Keratinocyte (primary cell): ENCODE results near the gene IL15. TPM values are rescaled to one million over a fixed set of nuclear protein-coding genes. Genes with fewer than 3 reads are reported as not detected.

ENCODE experiments used
- DNase-seq: peaks from one replicate; pipeline ENCODE4 v3.0.0-alpha.2; 2011; ENCODE audit warnings: low read depth, missing footprints, low spot score
- FAIRE-seq: peaks from 2 replicates; lab custom pipeline; 2011; peaks lifted over from hg19 to GRCh38; lab: Jason Lieb, UNC
- H2AFZ ChIP-seq: 2 replicates; pipeline ENCODE4 v1.6.0; 2012; ENCODE audit warnings: low read length, control low read depth, inconsistent platforms; ENCODE audit not compliant: control insufficient read depth
- H3K27ac ChIP-seq: 2 replicates; pipeline ENCODE4 v1.5.1; 2011; ENCODE audit warnings: low read length; ENCODE audit not compliant: control insufficient read depth, insufficient read depth
- H3K27me3 ChIP-seq: 3 replicates; pipeline ENCODE4 v1.6.0; 2011; ENCODE audit warnings: low read length; ENCODE audit not compliant: control insufficient read depth, insufficient read depth; ENCODE audit errors: extremely low read depth
- H3K36me3 ChIP-seq, 2 experiments: 2 replicates in 1 of 2; 3 replicates in 1 of 2; pipeline ENCODE4 v1.5.1; 2011; ENCODE audit warnings: low read length in 2 of 2, mild to moderate bottlenecking in 1 of 2; ENCODE audit not compliant: control insufficient read depth in 2 of 2, insufficient read depth in 2 of 2; ENCODE audit errors: extremely low read depth in 1 of 2
- H3K4me1 ChIP-seq: 3 replicates; pipeline ENCODE4 v1.5.1; 2011; ENCODE audit warnings: low read length; ENCODE audit not compliant: control insufficient read depth, insufficient read depth; ENCODE audit errors: extremely low read depth
- H3K4me2 ChIP-seq: 3 replicates; pipeline ENCODE4 v1.6.0; 2011; ENCODE audit warnings: low read depth, low read length; ENCODE audit not compliant: control insufficient read depth, insufficient read depth; ENCODE audit errors: extremely low read depth
- H3K4me3 ChIP-seq, 3 experiments: fragments of 200-600 bp in 1 of 3; sonication (generic) in 1 of 3; 2 replicates in 2 of 3; 3 replicates in 1 of 3; pipeline ENCODE4 v1.5.1; 2011 to 2016; ENCODE audit warnings: low read length in 3 of 3, mild to moderate bottlenecking in 3 of 3, control low read depth in 2 of 3, inconsistent platforms in 1 of 3, low read depth in 1 of 3, mixed read lengths in 1 of 3, mixed run types in 1 of 3, moderate library complexity in 1 of 3; ENCODE audit not compliant: control insufficient read depth in 2 of 3, insufficient read depth in 2 of 3; ENCODE audit errors: extremely low read depth in 1 of 3
- H3K79me2 ChIP-seq: 2 replicates; pipeline ENCODE4 v1.6.0; 2012; ENCODE audit warnings: low read length; ENCODE audit not compliant: control insufficient read depth, insufficient read depth
- H3K9ac ChIP-seq: 3 replicates; pipeline ENCODE4 v1.6.0; 2011; ENCODE audit warnings: low read length; ENCODE audit not compliant: control insufficient read depth, insufficient read depth; ENCODE audit errors: extremely low read depth
- H3K9me1 ChIP-seq: 3 replicates; pipeline ENCODE4 v1.6.0; 2011; ENCODE audit warnings: low read length; ENCODE audit not compliant: control insufficient read depth, insufficient read depth; ENCODE audit errors: extremely low read depth
- H3K9me3 ChIP-seq: 2 replicates; pipeline ENCODE4 v1.5.1; 2012; ENCODE audit warnings: low read depth, low read length; ENCODE audit not compliant: control insufficient read depth
- H4K20me1 ChIP-seq: 3 replicates; pipeline ENCODE4 v1.6.0; 2011; ENCODE audit warnings: low read length; ENCODE audit not compliant: control insufficient read depth, insufficient read depth; ENCODE audit errors: extremely low read depth
- CTCF ChIP-seq, 3 experiments: IDR thresholded peaks in 1 of 3; conservative IDR thresholded peaks in 1 of 3; optimal IDR thresholded peaks in 1 of 3; 2 replicates in 2 of 3; 3 replicates in 1 of 3; pipeline versions ENCODE3 to v1.5.1; 2011; ENCODE audit warnings: low read length in 3 of 3, mild to moderate bottlenecking in 3 of 3, moderate library complexity in 2 of 3, control low read depth in 1 of 3, inconsistent platforms in 1 of 3; ENCODE audit not compliant: insufficient read depth in 2 of 3; ENCODE audit errors: extremely low read depth in 1 of 3
- EZH2 ChIP-seq: IDR thresholded peaks from one replicate; pipeline ENCODE4 v1.6.1; 2012; ENCODE audit warnings: inconsistent platforms, mild to moderate bottlenecking, low read length, moderate library complexity
- dilution Hi-C: fragments of 300-500 bp; cut with MboI; formaldehyde crosslinking; loops from one replicate; pipeline ENCODE4 v1.7.0; 2020; ENCODE audit warnings: low sequenced_read_pairs; ENCODE audit not compliant: extremely low pct_ligation_motif_present
- polyA plus RNA-seq, 5 experiments: library from polyadenylated mRNA; depleted of rRNA in 3 of 5; stranded (reverse) in 3 of 5; stranded (forward) in 1 of 5; unstranded in 1 of 5; fragments of >200 nt; gene quantifications; 1 replicate in 1 of 5; 2 replicates in 3 of 5; 3 replicates in 1 of 5; pipeline versions ENCODE4 v1.2.1 to v1.2.3, GENCODE V29; 2011 to 2012; ENCODE audit warnings: missing spikeins in 2 of 5, low read depth in 1 of 5, low replicate concordance in 1 of 5

Gene IL15
- polyA plus RNA-seq, 1 donor (not counting 4 experiments of a cell fraction or from before 2014, with no cell fraction given) = 1.4 TPM

DNA sequence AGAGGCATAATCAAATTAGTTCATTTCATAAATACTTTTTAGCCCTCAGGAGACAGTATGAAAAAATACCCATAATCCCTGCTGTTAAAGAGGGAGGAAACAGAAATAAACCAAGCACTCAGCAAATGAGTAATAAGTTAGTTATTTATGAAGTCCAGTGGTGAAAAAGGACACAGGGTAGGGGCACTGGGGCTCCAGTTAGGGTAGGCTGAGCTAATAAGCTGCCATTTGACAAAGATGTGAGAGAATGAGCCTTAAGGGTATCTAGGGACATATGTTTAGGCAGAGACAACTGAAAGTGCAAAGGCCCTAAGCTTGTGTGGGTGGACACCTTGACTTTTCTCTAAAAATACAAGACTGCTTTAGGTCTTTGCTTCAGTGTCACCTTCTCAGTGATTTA lies 94.4 kb downstream of the IL15 start:
- no peak overlapping the region for H2AFZ ChIP-seq
- H3K9ac ChIP-seq = no peak overlapping the region
- H3K4me3 ChIP-seq = no peak overlapping the region
- no peaks in the 10 kb centered on the region for H3K36me3 ChIP-seq
- no peak overlapping the region for H3K27ac ChIP-seq
- no peaks in the 10 kb centered on the region for H3K9me3 ChIP-seq
- H4K20me1 ChIP-seq = no peaks in the 10 kb centered on the region
- no peak overlapping the region for H3K4me2 ChIP-seq
- no peak for DNase-seq
- dilution Hi-C loops = no loop called here
- no peaks in the 10 kb centered on the region for H3K4me1 ChIP-seq
- no peaks in the 10 kb centered on the region for H3K9me1 ChIP-seq
- TF ChIP-seq EZH2 = no peak
- no peaks in the 10 kb centered on the region for H3K27me3 ChIP-seq
- H3K79me2 ChIP-seq = no peaks in the 10 kb centered on the region
- FAIRE-seq = no peak

DNA sequence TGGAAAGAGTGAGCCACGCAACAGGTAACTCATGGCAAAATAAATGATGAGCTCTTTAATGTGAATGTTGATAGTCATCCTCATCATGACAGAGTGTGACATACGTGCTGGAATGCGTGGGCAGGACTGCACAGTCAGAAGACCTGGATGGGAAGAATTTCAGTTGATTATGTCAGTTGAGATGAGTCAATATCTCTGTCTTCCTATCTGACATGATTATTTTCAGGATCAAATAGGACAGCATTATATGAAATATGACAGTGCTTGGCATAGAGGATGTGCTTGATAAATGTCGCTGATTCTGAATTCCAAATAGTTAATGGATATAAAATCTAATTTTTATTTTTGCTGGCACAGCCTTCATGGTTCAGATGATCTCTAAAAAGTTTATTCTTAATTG lies 95.1 kb downstream of the IL15 start:
- no peaks in the 10 kb centered on the region for H3K79me2 ChIP-seq
- H3K4me2 ChIP-seq = no peak overlapping the region
- no peak overlapping the region for H3K9ac ChIP-seq
- H3K36me3 ChIP-seq = no peaks in the 10 kb centered on the region
- H4K20me1 ChIP-seq = no peaks in the 10 kb centered on the region
- FAIRE-seq (no peak), DNase-seq (no peak)
- H3K4me1 ChIP-seq = no peaks in the 10 kb centered on the region
- dilution Hi-C loops = no loop called here
- TF ChIP-seq EZH2 = no peak
- no peak for TF ChIP-seq CTCF (optimal IDR thresholded peaks at IDR 0.05 in 1 of 3, IDR thresholded peaks at IDR 0.05 in 1 of 3, conservative IDR thresholded peaks at IDR 0.05 in 1 of 3; ENCODE audit: extremely low read depth in 1 of 3, insufficient read depth in 2 of 3, low read length in 3 of 3)
- H2AFZ ChIP-seq = no peak overlapping the region
- no peaks in the 10 kb centered on the region for H3K9me1 ChIP-seq
- H3K27ac ChIP-seq = no peak overlapping the region
- no peaks in the 10 kb centered on the region for H3K9me3 ChIP-seq
- no peak overlapping the region for H3K4me3 ChIP-seq
- no peaks in the 10 kb centered on the region for H3K27me3 ChIP-seq

- H4K20me1 ChIP-seq = no peaks in the 10 kb centered on the region
- dilution Hi-C loops = no loop called here
- H3K9ac ChIP-seq = no peak overlapping the region
- no peak overlapping the region for H3K27ac ChIP-seq
- DNase-seq = no peak
- no peaks in the 10 kb centered on the region for H3K4me1 ChIP-seq
- FAIRE-seq = no peak
- no peak overlapping the region for H3K4me3 ChIP-seq
- H3K79me2 ChIP-seq = no peaks in the 10 kb centered on the region
- H2AFZ ChIP-seq = no peak overlapping the region
- H3K36me3 ChIP-seq = no peaks in the 10 kb centered on the region
- no peak for TF ChIP-seq CTCF (optimal IDR thresholded peaks at IDR 0.05 in 1 of 3, IDR thresholded peaks at IDR 0.05 in 1 of 3, conservative IDR thresholded peaks at IDR 0.05 in 1 of 3; ENCODE audit: extremely low read depth in 1 of 3, insufficient read depth in 2 of 3, low read length in 3 of 3)
- TF ChIP-seq EZH2 = no peak
- H3K9me3 ChIP-seq = no peaks in the 10 kb centered on the region
- no peaks in the 10 kb centered on the region for H3K27me3 ChIP-seq
- no peak overlapping the region for H3K4me2 ChIP-seq
- no peaks in the 10 kb centered on the region for H3K9me1 ChIP-seq
These were observed 103.3 kb downstream of the IL15 start for GRCh38 chr4:141739636-141740035.
